ENCODE data around the gene SLC6A12.

Gene SLC6A12

DNA sequence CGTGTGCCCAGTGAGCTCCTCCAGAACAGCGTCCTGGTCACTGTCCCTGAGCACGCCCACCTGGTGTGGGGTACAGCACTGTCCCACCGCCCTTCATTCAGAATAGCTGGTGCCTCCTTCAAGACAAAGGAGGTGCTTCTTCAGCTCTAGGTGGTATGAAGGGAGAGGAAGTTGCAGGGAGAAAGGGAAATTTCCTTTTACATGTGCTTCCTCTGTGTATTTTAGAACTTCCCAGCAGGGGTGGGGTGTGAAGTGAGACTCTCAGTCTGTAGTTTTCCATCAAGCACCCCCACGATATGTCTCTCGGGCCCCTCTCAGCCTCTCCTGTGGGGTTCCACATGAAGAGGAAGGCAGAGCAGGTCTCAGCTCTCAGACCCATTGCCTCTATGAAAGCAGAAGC lies 1.2 kb upstream of the SLC6A12 start:
- no peak for DNase-seq (ENCODE audit: low spot score)

DNA sequence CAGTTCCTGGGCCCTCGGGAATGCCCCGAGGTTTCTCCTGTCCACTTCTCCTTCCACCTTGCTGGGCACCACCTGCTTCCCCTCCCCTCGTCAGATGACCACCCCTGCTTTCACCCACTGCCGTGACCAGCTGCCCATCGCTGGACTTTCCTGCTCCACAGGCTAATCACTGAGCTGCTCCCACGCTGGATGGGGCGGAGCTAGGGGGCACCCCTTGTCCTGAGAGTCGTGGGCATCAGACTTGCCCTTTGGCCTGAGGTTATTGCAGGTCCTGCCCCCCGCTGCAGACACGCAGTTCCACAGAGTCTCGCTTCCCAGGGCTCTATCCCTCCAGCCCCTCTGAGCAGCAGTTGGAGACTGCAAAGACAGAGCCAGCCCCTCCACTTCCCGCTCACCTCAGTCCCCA lies 427 bp downstream of the SLC6A12 start:
- no peak for DNase-seq (ENCODE audit: low spot score)

DNA sequence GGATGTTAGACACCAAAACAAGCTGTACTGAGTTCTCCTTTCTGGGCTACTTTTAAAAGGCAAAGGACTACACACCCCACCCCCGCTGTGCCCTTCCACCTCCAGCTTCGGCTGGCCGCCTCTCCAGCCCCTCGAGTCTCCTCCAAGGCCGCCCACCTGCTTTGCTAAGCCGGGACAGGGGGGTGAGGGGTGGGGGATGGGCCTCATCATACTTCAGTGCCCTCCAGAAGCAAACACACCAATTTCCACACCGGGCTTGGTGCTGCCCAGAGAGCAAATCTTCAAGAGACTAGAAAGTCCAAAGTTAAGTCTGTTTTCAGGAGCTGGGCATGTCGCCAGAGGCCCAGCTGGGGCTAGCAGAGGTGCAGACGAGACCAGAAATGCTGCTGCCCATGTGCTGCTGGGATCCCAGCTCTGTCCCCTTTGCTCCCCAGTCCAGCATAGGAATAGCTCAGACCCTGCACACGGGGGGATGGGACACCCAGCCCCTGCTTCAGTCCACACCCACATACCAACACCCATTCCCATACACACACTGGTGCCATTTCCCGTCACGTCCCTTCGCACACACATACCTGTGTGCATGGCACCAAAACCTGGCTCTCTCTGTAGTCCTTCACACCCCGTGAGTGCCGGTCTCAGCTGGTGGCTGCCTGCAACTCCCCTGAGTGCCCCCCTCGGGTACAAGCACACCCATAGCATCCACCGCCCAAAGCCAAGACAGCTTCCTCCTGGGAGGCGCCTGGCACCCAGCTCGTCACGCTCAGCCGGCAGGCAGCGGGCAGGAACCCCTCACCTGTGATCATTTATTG lies 1.0 kb downstream of the SLC6A12 start:
- DNase-seq (ENCODE audit: low spot score): no peak

DNA sequence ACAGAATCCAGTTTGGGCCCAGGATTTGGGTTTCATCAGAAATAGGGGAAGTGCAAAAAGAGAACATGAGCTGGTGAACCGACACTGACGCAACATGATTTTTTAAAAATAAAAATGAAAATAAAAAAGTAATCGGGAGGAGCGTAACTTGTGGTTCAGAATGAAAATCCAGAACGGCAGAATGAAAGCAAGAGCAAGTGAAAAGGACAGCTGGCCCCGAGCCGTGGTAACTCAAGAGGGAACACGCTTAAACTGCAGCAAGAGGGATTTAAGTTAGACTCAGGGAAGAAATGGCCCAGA lies 1.6 kb downstream of the SLC6A12 start:
- DNase-seq (ENCODE audit: low spot score): no peak

- no peak for DNase-seq (ENCODE audit: low spot score)
These were observed 2.1 kb downstream of the SLC6A12 start for GRCh38 chr12:211639-212414.

GRCh38 chr12:211142-211465 lies 2.9 kb downstream of the SLC6A12 start:
- DNase-seq (ENCODE audit: low spot score): no peak

DNA sequence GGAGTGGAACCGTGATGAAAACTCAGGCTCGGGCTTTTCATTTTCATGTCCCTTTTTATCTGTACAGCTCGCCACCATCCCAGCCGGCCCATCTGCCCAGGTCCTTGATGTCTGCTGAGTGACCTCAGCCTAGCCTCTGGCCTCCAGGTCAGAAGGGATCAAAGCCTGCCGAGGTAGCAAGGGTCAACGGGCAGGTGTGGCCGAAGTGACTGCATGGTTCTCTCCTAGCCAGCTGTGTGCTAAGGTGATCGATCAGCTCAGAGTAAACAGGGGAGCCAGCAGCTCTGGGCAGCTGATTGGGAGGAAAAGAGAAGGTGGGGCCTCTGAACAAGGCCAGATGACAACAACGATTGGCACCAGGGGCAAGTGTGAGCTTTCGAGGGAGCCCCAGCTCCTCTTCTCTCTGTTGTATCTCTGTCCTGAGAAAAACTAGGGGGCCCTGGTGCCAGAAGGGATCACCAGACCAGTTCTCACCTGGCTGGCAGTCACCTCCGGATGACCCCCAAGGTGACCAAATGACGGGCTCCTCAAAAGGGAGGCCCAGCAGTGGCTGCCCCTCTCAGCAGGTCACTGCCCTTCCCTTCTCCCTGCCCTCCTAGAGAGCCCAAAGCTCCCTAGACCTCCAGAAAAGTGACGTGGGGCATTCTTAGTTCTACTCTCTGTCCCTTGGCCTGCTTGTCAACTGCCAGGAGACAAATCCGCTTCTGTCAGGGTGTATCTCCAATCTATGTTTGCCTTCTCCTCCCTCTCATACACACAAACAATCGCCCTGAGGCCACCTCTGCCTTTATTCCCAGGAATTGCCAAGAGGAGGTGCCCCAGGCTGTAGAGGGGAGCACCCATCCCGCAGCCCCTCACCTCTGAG lies 3.4 kb downstream of the SLC6A12 start:
- no peak for DNase-seq (ENCODE audit: low spot score)

DNA sequence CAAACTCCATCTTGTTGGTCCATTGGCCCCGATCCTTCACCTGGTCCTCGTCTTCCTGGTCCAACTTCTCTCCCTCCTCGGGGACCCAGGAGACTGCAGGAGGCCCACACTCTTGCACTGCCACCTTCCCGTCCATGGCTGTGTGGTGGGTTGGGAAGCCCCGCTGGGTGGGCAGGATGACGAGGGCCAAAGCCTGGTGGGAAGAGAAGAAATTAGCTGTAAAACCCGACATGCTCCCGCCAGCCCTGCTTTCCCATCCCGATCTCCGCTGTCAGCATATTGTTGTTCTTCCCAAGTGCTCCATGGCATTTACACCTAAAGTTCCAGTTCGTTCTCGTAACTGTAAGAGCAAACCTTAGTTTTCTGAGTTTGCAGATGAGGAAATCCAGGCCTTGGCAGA lies 4.1 kb downstream of the SLC6A12 start:
- DNase-seq (ENCODE audit: low spot score): no peak

DNA sequence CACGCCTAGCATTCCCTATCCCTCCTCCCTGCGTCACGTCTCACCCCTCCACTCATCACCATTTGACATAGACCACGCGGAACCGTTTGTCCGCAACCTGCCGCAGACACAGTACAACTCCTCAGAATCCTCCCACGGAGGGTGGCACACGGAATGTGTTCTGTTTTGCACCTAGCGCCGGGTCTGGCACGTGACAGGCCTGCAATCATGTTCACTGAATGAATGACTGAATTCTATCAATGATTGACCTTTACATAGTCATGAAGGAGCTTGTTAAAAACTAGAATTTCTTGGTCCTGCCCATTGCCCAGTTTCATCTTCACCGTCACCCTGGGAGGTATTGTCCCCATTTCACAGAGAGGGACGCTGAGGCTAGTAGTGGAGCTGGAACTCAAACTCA lies 4.7 kb downstream of the SLC6A12 start:
- no peak for DNase-seq (ENCODE audit: low spot score)

GRCh38 chr12:208813-209212 lies 5.1 kb downstream of the SLC6A12 start:
- no peak for DNase-seq (ENCODE audit: low spot score)

DNA sequence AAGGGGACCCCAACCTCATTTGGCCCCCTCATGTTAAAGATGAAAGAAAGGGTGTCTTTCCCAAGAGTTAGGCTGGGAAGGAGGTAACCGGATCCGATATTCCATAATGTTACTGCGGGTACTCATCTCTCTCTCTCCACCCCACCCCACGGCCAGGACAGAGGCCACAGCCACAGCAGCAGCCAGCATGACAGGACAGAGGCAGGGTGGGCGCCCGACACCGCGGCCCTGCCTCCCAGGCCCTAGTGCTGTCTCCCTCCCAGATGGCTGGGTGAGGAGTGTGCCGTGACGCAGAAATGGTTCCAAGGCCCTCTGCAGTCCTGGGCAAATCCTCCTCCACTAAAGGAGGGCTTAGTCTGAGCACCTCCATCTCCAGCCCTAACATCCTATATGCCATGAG lies 6.2 kb downstream of the SLC6A12 start:
- DNase-seq (ENCODE audit: low spot score): no peak

DNA sequence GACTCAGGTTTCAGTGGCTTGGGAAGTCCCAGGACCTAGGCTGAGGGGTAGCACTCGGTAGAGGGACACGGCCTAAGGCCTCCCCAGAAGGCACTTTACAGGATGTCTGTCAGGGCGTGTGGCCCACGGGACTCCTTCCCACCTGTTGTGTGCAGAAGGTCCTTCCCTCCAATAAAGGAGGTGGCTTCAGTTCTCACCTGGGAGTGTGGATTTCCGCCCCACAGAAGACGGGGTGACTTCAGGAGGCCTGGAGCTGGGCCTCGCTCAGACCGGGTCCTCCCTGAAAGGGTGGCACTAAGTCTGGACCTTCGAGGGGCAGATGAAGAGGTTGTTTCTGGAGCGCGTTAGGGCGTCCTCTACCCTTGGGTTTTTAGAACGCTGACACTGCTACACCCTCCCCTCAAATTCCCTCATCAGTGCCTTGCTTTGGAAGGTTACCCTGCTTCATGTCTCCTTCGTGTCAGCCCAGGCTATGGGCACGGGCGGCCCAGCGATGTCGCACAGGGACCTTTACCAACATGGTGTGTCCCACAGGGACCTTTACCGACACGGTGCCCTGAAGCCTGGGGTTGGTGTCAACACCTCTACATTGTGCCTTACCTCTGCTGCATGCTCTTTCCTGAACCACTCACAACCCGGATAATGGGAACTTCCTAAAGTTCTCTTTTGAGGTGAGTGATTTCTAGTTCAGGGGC lies 7.1 kb downstream of the SLC6A12 start:
- no peak for DNase-seq (ENCODE audit: low spot score)

DNA sequence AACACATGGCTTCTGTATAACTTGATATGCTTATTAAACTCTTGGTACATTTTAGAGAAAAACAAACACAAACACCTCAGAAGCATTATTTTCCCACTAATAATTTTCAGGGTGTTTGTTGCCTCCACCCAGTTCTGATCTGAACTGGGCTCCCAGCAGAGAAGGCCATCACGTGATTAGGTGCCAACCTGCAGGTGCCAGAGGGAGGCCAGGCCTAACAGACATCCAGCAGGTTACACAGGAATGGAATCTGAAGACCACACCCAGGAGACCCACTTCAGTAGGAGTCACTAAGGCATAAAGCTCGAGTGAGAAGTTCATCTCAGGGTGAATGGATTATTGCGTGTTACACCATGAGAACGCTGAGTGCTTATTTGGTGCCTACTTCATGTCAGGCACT lies 8.9 kb downstream of the SLC6A12 start:
- no peak for DNase-seq (ENCODE audit: low spot score)

DNA sequence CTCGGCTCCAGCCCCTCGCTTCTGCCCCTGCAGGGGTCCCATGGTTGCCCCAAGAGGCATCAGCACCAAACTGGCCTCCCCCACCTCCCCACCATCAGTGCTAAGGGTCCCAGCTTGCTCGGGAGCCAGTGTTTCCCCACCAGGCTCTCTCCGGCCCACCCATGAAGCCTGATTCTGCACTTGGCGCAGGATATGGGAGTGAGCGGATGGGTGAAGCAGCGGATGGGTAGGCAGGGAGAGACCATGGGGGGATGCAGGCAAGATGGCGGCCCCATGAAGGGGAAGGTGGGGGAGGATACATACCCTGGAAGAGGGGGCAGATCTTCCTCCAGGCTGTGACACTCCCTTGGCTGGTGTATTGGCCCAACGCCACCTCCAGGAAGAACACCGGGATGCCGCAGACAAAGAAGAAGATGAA lies 9.7 kb downstream of the SLC6A12 start:
- no peak for DNase-seq (ENCODE audit: low spot score)

DNA sequence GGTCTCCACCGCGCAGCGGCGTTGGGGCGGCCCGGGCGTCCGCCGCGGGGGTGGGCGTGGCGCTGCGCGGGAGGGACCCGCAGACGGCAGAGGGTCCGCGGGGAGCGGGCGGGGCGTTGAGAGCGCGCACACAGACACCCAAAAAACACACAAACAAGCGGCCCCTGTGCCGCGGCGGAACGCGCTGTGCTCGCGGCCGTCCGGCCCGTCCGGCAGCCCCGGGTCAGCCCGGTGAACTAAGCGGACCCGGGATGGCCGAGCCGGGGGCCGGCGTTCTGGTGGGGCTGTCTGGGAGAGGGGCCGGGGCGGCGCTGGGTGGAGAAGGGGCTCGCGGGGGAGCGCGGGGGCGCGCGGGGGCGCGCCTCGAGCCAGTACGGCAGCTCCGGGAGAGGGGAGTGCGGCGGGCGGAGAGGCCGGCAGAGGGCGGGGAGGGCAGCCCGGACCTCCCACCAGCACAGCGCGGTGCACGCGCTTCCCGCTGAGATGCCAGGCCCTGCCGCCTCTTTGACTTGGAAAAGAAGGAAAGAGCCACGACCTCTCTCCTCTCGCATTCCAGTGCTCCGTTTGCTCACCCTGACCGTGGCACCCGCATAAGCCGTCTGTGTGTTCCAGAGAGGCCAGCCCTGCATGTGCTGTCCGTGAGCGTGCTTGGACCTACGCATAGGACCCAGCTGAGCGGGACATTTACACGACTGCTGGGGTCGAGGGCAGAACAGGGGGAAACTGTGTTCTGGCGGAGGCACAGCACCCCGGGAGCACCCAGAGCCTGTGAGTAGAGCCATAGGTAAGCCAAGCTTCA lies 10.3 kb downstream of the SLC6A12 start:
- DNase-seq (ENCODE audit: low spot score): no peak

DNA sequence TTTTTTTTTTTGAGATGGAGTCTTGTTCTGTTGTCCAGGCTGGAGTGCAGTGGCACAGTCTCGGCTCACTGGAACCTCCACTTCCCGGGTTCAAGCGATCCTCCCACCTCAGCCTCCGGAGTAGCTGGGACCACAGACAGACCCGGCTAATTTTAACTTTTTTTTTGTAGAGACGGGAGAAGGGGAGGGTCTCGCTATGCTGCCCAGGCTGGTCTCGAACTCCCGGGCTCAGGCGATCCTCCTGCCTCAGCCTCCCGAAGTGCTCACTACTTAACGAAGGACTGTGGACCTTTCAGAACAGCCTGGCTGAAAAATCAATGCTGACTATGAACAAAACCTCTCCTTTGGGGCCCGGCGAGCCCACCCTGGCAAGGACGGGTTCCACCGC lies 10.9 kb downstream of the SLC6A12 start:
- no peak for DNase-seq (ENCODE audit: low spot score)

- no peak for DNase-seq (ENCODE audit: low spot score)
These were observed 11.8 kb downstream of the SLC6A12 start for GRCh38 chr12:202081-202731.

- DNase-seq (ENCODE audit: low spot score): no peak
These were observed 12.6 kb downstream of the SLC6A12 start for GRCh38 chr12:201361-201760.

- DNase-seq (ENCODE audit: low spot score): no peak
These were observed 15.3 kb downstream of the SLC6A12 start for GRCh38 chr12:198705-199104.

DNA sequence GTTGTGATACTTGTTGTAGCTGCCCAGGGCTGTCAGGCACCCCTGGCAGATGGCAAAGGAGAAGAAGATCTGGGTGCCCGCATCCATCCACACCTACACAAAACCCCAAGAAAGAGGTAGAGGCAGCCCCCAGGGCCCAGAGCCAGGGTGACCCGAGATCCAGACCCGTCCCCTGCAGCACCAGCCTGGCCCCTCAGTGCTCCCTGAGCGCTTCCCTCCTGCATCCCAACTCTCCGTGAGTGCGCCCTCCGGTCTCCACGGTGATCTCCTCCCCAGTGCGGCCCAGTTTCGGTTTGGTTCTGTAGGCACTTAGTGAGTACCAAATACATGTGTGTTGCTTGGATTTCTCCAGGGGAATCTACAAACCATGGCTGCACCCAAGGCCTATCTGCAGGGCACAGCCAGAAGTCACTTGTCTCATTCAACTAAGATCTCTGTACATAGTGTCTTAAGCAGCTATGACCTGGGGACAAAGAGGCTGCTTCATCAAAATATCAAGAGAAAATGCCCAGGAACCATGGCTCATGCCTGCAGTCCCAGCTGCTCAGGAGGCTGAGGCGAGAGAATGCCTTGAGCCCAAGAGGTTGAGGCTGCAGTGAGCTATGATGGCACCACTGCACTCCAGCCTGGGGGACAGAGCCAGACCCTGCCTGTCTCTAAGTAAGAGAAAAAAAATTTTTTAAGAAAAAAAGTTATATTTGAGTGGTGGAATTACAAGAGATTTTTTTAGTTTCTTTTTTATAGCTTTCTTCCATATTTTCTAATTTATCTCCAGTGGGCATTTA lies 15.9 kb downstream of the SLC6A12 start:
- DNase-seq (ENCODE audit: low spot score): no peak

All from COLO829 (cell line).